SK-N-SH (cell line): Measurements from ENCODE around the gene PEAK1. TPM values are rescaled to one million over a fixed set of nuclear protein-coding genes. Genes with fewer than 3 reads are reported as not detected.
A peak's percentile ranks its signal among the peaks of the same experiment; 100 is the strongest.

Experiments
- CTCF ChIA-PET: fragments of 300-600, 350-600 bp; formaldehyde crosslinking; extraction: SDS; loops from one replicate; lab custom pipeline; 2021; lab: Yijun Ruan, JAX
- POLR2A ChIA-PET: fragments of 350-600 bp; sonication (Branson Sonifier 250); formaldehyde crosslinking; extraction: SDS; loops from one replicate; lab custom pipeline; 2020; ENCODE audit warnings: antibody characterized with exemption, inconsistent platforms; lab: Yijun Ruan, JAX
- DNase-seq: peaks from one replicate; pipeline ENCODE4 v3.0.0; 2012
- H2AFZ ChIP-seq: fragments of 200-600 bp; sonication (generic); 2 replicates; pipeline ENCODE4 v1.8.1; 2016; ENCODE audit warnings: antibody characterized with exemption, mild to moderate bottlenecking, low read depth
- H3F3A ChIP-seq: fragments of 200-600 bp; sonication (generic); replicated peaks from 2 replicates; pipeline ENCODE3; 2016; ENCODE audit warnings: antibody characterized with exemption, mild to moderate bottlenecking; ENCODE audit not compliant: insufficient read depth
- H3K27ac ChIP-seq, 2 experiments: fragments of 200-500 bp in 1 of 2; fragments of 200-600 bp in 1 of 2; sonication (Bioruptor generic) in 1 of 2; sonication (generic), shearing (Covaris generic) in 1 of 2; 2 replicates each; pipeline versions ENCODE4 v1.5.1 to v1.6.1; 2014 to 2016; ENCODE audit warnings: low read depth in 2 of 2, inconsistent platforms in 1 of 2, low read length in 1 of 2, mild to moderate bottlenecking in 1 of 2, mixed read lengths in 1 of 2
- H3K27me3 ChIP-seq: fragments of 200-600 bp; sonication (generic), shearing (Covaris generic); 2 replicates; pipeline ENCODE4 v1.6.1; 2016; ENCODE audit warnings: mixed run types; ENCODE audit not compliant: insufficient read depth
- H3K36me3 ChIP-seq, 2 experiments: fragments of 200-500 bp in 1 of 2; fragments of 200-600 bp in 1 of 2; sonication (Bioruptor generic) in 1 of 2; sonication (generic) in 1 of 2; replicated peaks in 1 of 2; 2 replicates each; pipeline versions ENCODE3 to v1.5.1; 2014 to 2016; ENCODE audit warnings: low read length in 1 of 2, mild to moderate bottlenecking in 1 of 2; ENCODE audit not compliant: insufficient read depth in 2 of 2, control insufficient read depth in 1 of 2
- H3K4me1 ChIP-seq, 2 experiments: fragments of 200-500 bp in 1 of 2; fragments of 200-600 bp in 1 of 2; sonication (Bioruptor generic) in 1 of 2; sonication (generic), shearing (Covaris generic) in 1 of 2; 2 replicates each; pipeline versions ENCODE4 v1.5.1 to v1.6.1; 2014 to 2016; ENCODE audit warnings: low read depth in 1 of 2, low read length in 1 of 2, mixed run types in 1 of 2; ENCODE audit not compliant: insufficient read depth in 2 of 2, control insufficient read depth in 1 of 2
- H3K4me2 ChIP-seq: fragments of 200-600 bp; sonication (generic), shearing (Covaris generic); 2 replicates; pipeline ENCODE4 v1.6.1; 2017; ENCODE audit warnings: mixed run types
- H3K4me3 ChIP-seq, 2 experiments: fragments of 200-500 bp in 1 of 2; fragments of 200-600 bp in 1 of 2; sonication (Bioruptor generic) in 1 of 2; sonication (generic), shearing (Covaris generic) in 1 of 2; 2 replicates each; pipeline versions ENCODE4 v1.5.1 to v1.8.1; 2014 to 2016; ENCODE audit warnings: low read depth in 2 of 2, inconsistent platforms in 1 of 2, low read length in 1 of 2, mild to moderate bottlenecking in 1 of 2, mixed read lengths in 1 of 2, moderate library complexity in 1 of 2
- H3K79me2 ChIP-seq: fragments of 200-600 bp; sonication (generic); 2 replicates; pipeline ENCODE4 v1.8.1; 2017; ENCODE audit warnings: mild to moderate bottlenecking; ENCODE audit not compliant: insufficient read depth
- H3K9ac ChIP-seq: fragments of 200-600 bp; sonication (generic); 2 replicates; pipeline ENCODE4 v1.6.1; 2017; ENCODE audit warnings: mixed run types
- H3K9me2 ChIP-seq: fragments of 200-600 bp; sonication (generic); 2 replicates; pipeline ENCODE4 v1.6.1; 2017; ENCODE audit warnings: mixed run types
- H3K9me3 ChIP-seq: fragments of 200-600 bp; sonication (generic); 2 replicates; pipeline ENCODE4 v1.6.1; 2017; ENCODE audit warnings: mixed run types, mild to moderate bottlenecking, moderate library complexity
- H4K20me1 ChIP-seq: fragments of 200-600 bp; sonication (generic); 2 replicates; pipeline ENCODE4 v1.6.1; 2017; ENCODE audit warnings: mild to moderate bottlenecking, mixed run types; ENCODE audit not compliant: insufficient read depth
- CHD2 ChIP-seq: fragments of 150-350 bp; IDR thresholded peaks from 2 replicates; pipeline ENCODE4 v1.6.1; 2018; ENCODE audit warnings: low read length; ENCODE audit not compliant: partially characterized antibody
- EP300 ChIP-seq, 2 experiments: IDR thresholded peaks; 2 replicates each; pipeline versions ENCODE4 v1.4.0 to v1.6.1; 2012; ENCODE audit warnings: borderline replicate concordance in 1 of 2, low read depth in 1 of 2, low read length in 1 of 2
- EZH2phosphoT487 ChIP-seq: fragments of 200-600 bp; sonication (generic); IDR thresholded peaks from 2 replicates; pipeline ENCODE4 v1.6.1; 2017; ENCODE audit warnings: low read depth, mixed run types, mild to moderate bottlenecking, antibody characterized with exemption, moderate library complexity, borderline replicate concordance
- FOXJ3 ChIP-seq: sonication (generic); formaldehyde crosslinking; IDR thresholded peaks from 2 replicates; pipeline ENCODE4 v1.5.1; 2020; ENCODE audit warnings: mild to moderate bottlenecking, missing genetic modification reagents
- FOXM1 ChIP-seq: IDR thresholded peaks from 2 replicates; pipeline ENCODE4 v1.4.0; 2012; ENCODE audit warnings: low read depth, mild to moderate bottlenecking
- GABPA ChIP-seq: IDR thresholded peaks from 2 replicates; pipeline ENCODE4 v1.4.0; 2012; ENCODE audit warnings: low read depth, mild to moderate bottlenecking
- IRF3 ChIP-seq: fragments of 150-350 bp; IDR thresholded peaks from 2 replicates; pipeline ENCODE4 v1.6.1; 2016; ENCODE audit warnings: mild to moderate bottlenecking, low read depth, low read length
- JUND ChIP-seq: IDR thresholded peaks from 2 replicates; pipeline ENCODE4 v1.4.0; 2012
- MAX ChIP-seq: IDR thresholded peaks from 2 replicates; pipeline ENCODE4 v1.4.0; 2012; ENCODE audit warnings: low read depth
- MXI1 ChIP-seq: IDR thresholded peaks from 2 replicates; pipeline ENCODE4 v1.6.1; 2012; ENCODE audit warnings: mild to moderate bottlenecking, low read depth, low read length, improper control_type of control experiment
- NRF1 ChIP-seq: IDR thresholded peaks from 2 replicates; pipeline ENCODE4 v1.6.1; 2012; ENCODE audit warnings: low read depth, mild to moderate bottlenecking, low read length
- RAD21 ChIP-seq: IDR thresholded peaks from 2 replicates; pipeline ENCODE4 v1.6.1; 2012; ENCODE audit warnings: mild to moderate bottlenecking, low read length
- REST ChIP-seq: IDR thresholded peaks from 2 replicates; pipeline ENCODE4 v1.6.1; 2012; ENCODE audit warnings: mild to moderate bottlenecking, low read depth, low read length, moderate library complexity
- SMC3 ChIP-seq: IDR thresholded peaks from 2 replicates; pipeline ENCODE4 v1.6.1; 2012; ENCODE audit warnings: low read depth, low read length, improper control_type of control experiment
- TCF12 ChIP-seq: IDR thresholded peaks from 2 replicates; pipeline ENCODE4 v1.4.0; 2012
- TEAD4 ChIP-seq: IDR thresholded peaks from 2 replicates; pipeline ENCODE4 v1.4.0; 2012; ENCODE audit warnings: mild to moderate bottlenecking, borderline replicate concordance; ENCODE audit not compliant: insufficient read depth
- USF1 ChIP-seq: IDR thresholded peaks from 2 replicates; pipeline ENCODE4 v1.4.0; 2012; ENCODE audit warnings: low read depth, borderline replicate concordance
- YY1 ChIP-seq: IDR thresholded peaks from 2 replicates; pipeline ENCODE4 v1.4.0; 2012; ENCODE audit warnings: low read depth, mild to moderate bottlenecking
- WGBS: methylation state at CpG from one replicate; pipeline ENCODE4 v1.1.6; 2017; ENCODE audit warnings: low lambda C conversion rate; 5-methylcytosine and 5-hydroxymethylcytosine counted together
- polyA plus RNA-seq, 3 experiments: library from polyadenylated mRNA; depleted of rRNA; stranded (reverse); fragments of >200 nt; gene quantifications; 2 replicates each; pipeline ENCODE4 v1.2.3, GENCODE V29; 2012

The PEAK1 gene
- polyA plus RNA-seq, 1 of the 3 experiments (the other 2 are of a cell fraction), result 9.0 TPM

GRCh38 chr15:77413699-77414349 is 6.1 kb downstream of the PEAK1 start:
- Histone ChIP-seq H3K9me3 (no peaks in the 10 kb centered on the region), H3K4me1 (peaks cover 5 to 35% of the 10 kb centered on the region in 2 experiments; a peak in 3 of 4 replicates), H3K36me3 (no peaks in the 10 kb centered on the region), H4K20me1 (peaks cover 87% of the 10 kb centered on the region), H3K9me2 (no peaks in the 10 kb centered on the region), H3K27me3 (no peaks in the 10 kb centered on the region), H2AFZ (no peak overlapping the region), H3F3A (peaks cover 13% of the 10 kb centered on the region), H3K4me2 (no peak overlapping the region), H3K4me3 (no peak overlapping the region), H3K79me2 (peaks cover 100% of the 10 kb centered on the region), H3K27ac (no peak overlapping the region), H3K9ac (no peak overlapping the region)
- TF ChIP-seq NRF1, result no peak
- no peak for TF ChIP-seq EP300 (IDR thresholded peaks at IDR 0.05; ENCODE audit: borderline replicate concordance in 1 of 2, low read depth in 1 of 2, low read length in 1 of 2)
- TF ChIP-seq CHD2, result no peak
- TF ChIP-seq YY1, result no peak
- ChIA-PET POLR2A (no interaction called here), CTCF (no interaction called here)
- WGBS, result 96% methylated on average over 4 of the region's 4 CpGs
- DNase-seq, result no peak

GRCh38 chr15:77412972-77413698 is 6.8 kb downstream of the PEAK1 start:
- 94% methylated on average over 2 of the region's 2 CpGs for WGBS
- H3K27me3 ChIP-seq, result no peaks in the 10 kb centered on the region
- DNase-seq, result no peak
- H3K9me2 ChIP-seq, result no peaks in the 10 kb centered on the region
- H3K4me3 ChIP-seq, result no peak overlapping the region
- no peak overlapping the region for H2AFZ ChIP-seq
- no peaks in the 10 kb centered on the region for H3K9me3 ChIP-seq
- H3K9ac ChIP-seq, result no peak overlapping the region
- peaks cover 87% of the 10 kb centered on the region for H4K20me1 ChIP-seq
- H3F3A ChIP-seq, result peaks cover 6% of the 10 kb centered on the region
- H3K4me1 ChIP-seq, result peaks cover 3 to 35% of the 10 kb centered on the region in 2 experiments; a peak in 3 of 4 replicates
- CTCF ChIA-PET, result no interaction called here
- H3K36me3 ChIP-seq, result no peaks in the 10 kb centered on the region
- 0 out of 2 replicates have a peak overlapping the region, but pooled peaks have one; percentile 1 for H3K4me2 ChIP-seq
- TF ChIP-seq EP300 (IDR thresholded peaks at IDR 0.05; ENCODE audit: borderline replicate concordance in 1 of 2, low read depth in 1 of 2, low read length in 1 of 2) (no peak), RAD21 (no peak), MXI1 (no peak), GABPA (no peak), NRF1 (no peak), USF1 (no peak), EZH2phosphoT487 (no peak), SMC3 (no peak), FOXM1 (no peak), TCF12 (no peak), FOXJ3 (no peak), IRF3 (no peak), REST (no peak), TEAD4 (no peak), JUND (no peak), MAX (no peak)
- peaks cover 100% of the 10 kb centered on the region for H3K79me2 ChIP-seq
- POLR2A ChIA-PET, result no interaction called here
- H3K27ac ChIP-seq, result no peak overlapping the region
